ENCODE data around the gene LRMDA. TPM values are rescaled to one million over a fixed set of nuclear protein-coding genes. Genes with fewer than 3 reads are reported as not detected.
"Not testable (repeated sequence)": the region's sequence is repeated elsewhere in the genome, so short reads cannot be mapped to it uniquely, and the experiment has no call there.

The LRMDA gene
- total and polyA plus RNA-seq, 2 donors, result 7.9 to 17.7 TPM

- no peak overlapping the region for H3K4me3 ChIP-seq (ENCODE audit: low read depth, low read length)
- H3K36me3 ChIP-seq (ENCODE audit: insufficient read depth), result no peaks in the 10 kb centered on the region
- H3K4me1 ChIP-seq (ENCODE audit: insufficient read depth), result peaks cover 1% of the 10 kb centered on the region
- H3K27ac ChIP-seq (ENCODE audit: low read depth), result no peak overlapping the region
- DNase-seq (ENCODE audit: extremely low spot score), result no peak
These were observed 613.3 kb downstream of the LRMDA start for GRCh38 chr10:76044751-76045150.

- peaks cover 1% of the 10 kb centered on the region for H3K4me1 ChIP-seq (ENCODE audit: insufficient read depth)
- 98% methylated on average over 1 of the region's 1 CpG for WGBS
These were observed 613.8 kb downstream of the LRMDA start for GRCh38 chr10:76045174-76045573.

DNA sequence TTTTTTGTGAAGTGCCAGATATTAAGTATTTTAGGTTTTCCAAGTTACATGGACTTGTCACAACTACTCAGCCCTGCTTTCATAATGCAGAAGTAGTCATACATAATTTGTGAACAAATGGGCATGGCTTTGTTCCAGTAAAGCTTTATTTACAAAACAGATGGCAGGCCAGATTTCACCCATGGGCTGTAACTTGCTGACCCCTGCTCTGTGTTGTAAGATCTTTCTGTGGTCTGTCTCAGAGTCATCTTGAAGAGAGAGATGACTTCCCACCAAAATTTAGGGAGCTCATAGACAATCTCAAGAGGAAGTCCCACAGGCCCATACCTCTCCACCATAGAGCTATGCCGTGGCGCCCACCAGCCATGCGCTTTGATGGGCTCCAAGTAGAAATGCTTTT is 616.1 kb downstream of the LRMDA start:
- no peak overlapping the region for H3K27ac ChIP-seq (ENCODE audit: low read depth)
- no peak overlapping the region for H3K4me3 ChIP-seq (ENCODE audit: low read depth, low read length)
- H3K36me3 ChIP-seq (ENCODE audit: insufficient read depth), result no peaks in the 10 kb centered on the region
- DNase-seq (ENCODE audit: extremely low spot score), result no peak
- H3K4me1 ChIP-seq (ENCODE audit: insufficient read depth), result no peaks in the 10 kb centered on the region
- 99% methylated on average over 3 of the region's 3 CpGs for WGBS

More at GRCh38 chr10:76045174-76045573, 613.8 kb downstream of the LRMDA start:
- no peak for DNase-seq (ENCODE audit: extremely low spot score)
- Histone ChIP-seq H3K36me3 (ENCODE audit: insufficient read depth) (no peaks in the 10 kb centered on the region), H3K27ac (ENCODE audit: low read depth) (no peak overlapping the region), H3K4me3 (ENCODE audit: low read depth, low read length) (no peak overlapping the region)

GRCh38 chr10:76049581-76050290 is 618.3 kb downstream of the LRMDA start:
- DNase-seq (ENCODE audit: extremely low spot score), result no peak
- Histone ChIP-seq H3K27ac (ENCODE audit: low read depth) (no peak overlapping the region), H3K36me3 (ENCODE audit: insufficient read depth) (no peaks in the 10 kb centered on the region), H3K4me1 (ENCODE audit: insufficient read depth) (no peaks in the 10 kb centered on the region), H3K4me3 (ENCODE audit: low read depth, low read length) (no peak overlapping the region)
- 89% methylated on average over 5 of the region's 5 CpGs for WGBS

DNA sequence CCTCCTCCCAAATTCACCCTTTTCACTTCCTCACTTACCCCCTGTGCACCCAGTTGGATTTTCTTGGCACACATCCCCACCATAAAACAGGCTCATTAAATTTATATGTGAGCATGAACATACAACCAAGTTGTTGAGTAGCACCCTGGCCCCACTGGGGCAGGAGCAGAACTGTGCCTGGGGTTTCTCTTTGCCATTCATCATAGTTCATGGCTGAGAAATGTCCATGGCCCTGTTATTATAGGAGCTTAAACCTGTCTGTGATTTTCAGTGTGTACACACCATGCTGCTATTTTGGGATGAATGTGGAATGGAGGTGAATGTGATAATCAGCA is 618.8 kb downstream of the LRMDA start:
- Histone ChIP-seq H3K27ac (ENCODE audit: low read depth) (no peak overlapping the region), H3K4me1 (ENCODE audit: insufficient read depth) (no peaks in the 10 kb centered on the region), H3K36me3 (ENCODE audit: insufficient read depth) (no peaks in the 10 kb centered on the region), H3K4me3 (ENCODE audit: low read depth, low read length) (no peak overlapping the region)
- DNase-seq (ENCODE audit: extremely low spot score), result no peak

DNA sequence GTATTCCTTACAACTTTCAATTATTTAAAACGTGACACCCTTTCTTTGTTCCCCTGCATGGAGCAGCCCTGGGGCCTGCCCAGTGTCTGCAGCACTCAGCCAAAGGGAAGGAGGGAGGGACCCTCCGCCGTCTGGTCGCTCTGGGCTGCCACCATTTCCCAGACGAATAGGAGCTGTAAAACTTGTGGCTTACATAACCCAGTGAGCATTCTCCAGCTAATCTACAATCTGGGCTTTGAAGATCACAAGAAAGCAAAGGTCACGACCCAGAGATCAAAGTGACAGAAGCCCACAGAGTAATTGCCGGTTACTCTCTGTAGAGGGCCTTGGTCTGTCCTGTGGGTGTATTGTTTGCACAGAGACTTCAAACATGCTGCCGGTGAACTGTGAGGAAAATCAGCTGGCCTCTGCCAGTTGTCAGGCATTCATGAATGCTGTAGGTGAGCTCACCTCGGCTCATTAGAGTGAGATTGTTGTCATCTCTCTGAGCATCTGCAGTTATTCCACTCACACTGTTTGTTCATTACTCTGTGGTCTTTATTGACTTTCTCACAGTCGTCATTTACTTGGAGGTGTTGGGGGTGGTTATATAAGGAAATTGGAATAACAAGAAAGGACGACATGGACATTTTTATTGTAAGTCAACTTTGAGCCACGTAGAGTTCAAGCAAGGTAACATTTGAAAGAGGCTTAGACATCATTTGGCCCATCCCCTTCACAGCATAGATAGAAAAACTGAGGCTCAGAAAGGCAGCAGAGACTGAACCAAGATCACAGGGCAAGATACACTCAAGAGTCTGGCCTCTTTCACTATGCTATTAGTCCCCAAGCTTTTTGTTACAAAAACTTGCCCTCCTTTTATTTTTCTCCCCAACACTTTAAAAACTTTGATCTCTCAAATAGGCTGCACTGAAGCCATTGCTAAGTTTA is 619.8 kb downstream of the LRMDA start:
- DNase-seq (ENCODE audit: extremely low spot score), result no peak
- Histone ChIP-seq H3K36me3 (ENCODE audit: insufficient read depth) (no peaks in the 10 kb centered on the region), H3K4me1 (ENCODE audit: insufficient read depth) (no peaks in the 10 kb centered on the region), H3K27ac (ENCODE audit: low read depth) (no peak overlapping the region), H3K4me3 (ENCODE audit: low read depth, low read length) (no peak overlapping the region)
- 72% methylated on average over 12 of the region's 12 CpGs for WGBS

DNA sequence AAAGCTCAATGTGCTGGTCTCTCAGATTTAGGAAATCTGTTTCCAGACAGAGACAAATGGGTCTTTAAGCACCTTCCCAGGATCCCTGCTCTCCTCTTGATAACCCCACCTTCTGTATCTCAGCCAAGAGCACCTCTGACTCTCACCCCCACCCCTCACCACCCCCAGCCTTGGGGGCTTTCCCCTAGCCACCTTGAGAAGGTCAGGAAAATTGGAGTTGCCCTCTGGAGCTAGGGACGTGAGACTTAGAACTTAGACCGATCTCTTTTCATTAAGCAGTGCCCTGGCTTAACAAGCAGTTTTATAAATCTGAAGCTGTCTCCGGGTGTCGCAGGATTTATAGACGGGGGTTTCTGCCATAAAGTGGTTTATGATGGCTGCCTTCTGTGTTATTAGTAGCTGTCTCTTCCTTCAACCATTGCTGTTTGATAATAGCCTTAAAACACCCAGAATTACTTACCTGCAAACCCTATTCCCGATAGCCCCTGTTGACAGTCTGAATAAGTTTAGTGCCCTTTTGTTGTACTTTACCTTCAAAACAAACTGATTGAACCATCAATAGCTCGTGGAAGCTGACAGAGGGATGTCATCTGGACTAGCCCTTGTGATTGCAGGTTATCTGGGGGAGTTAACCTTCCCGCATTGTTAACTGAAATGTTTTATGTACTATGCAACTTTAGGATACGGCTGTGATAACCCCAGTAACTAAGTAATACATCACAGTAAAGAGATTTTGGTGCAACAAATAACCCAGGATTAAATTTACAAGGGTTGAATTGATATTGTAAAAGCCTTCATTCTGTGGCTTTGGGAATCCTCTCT is 621.5 kb downstream of the LRMDA start:
- DNase-seq (ENCODE audit: extremely low spot score), result no peak
- H3K36me3 ChIP-seq (ENCODE audit: insufficient read depth), result no peaks in the 10 kb centered on the region
- H3K4me3 ChIP-seq (ENCODE audit: low read depth, low read length), result no peak overlapping the region
- H3K4me1 ChIP-seq (ENCODE audit: insufficient read depth), result no peaks in the 10 kb centered on the region
- no peak overlapping the region for H3K27ac ChIP-seq (ENCODE audit: low read depth)
- WGBS, result 55% methylated on average over 9 of the region's 9 CpGs

- WGBS, result 96% methylated on average over 3 of the region's 3 CpGs
- Histone ChIP-seq H3K4me3 (ENCODE audit: low read depth, low read length) (no peak overlapping the region), H3K27ac (ENCODE audit: low read depth) (no peak overlapping the region), H3K36me3 (ENCODE audit: insufficient read depth) (no peaks in the 10 kb centered on the region), H3K4me1 (ENCODE audit: insufficient read depth) (no peaks in the 10 kb centered on the region)
- DNase-seq (ENCODE audit: extremely low spot score), result no peak
These were observed 624.0 kb downstream of the LRMDA start for GRCh38 chr10:76055466-76055865.

- no peak for DNase-seq (ENCODE audit: extremely low spot score)
- Histone ChIP-seq H3K27ac (ENCODE audit: low read depth) (no peak overlapping the region), H3K4me1 (ENCODE audit: insufficient read depth) (no peaks in the 10 kb centered on the region), H3K36me3 (ENCODE audit: insufficient read depth) (no peaks in the 10 kb centered on the region), H3K4me3 (ENCODE audit: low read depth, low read length) (no peak overlapping the region)
- WGBS, result 96% methylated on average over 1 of the region's 1 CpG
These were observed 624.5 kb downstream of the LRMDA start for GRCh38 chr10:76055963-76056362.

DNA sequence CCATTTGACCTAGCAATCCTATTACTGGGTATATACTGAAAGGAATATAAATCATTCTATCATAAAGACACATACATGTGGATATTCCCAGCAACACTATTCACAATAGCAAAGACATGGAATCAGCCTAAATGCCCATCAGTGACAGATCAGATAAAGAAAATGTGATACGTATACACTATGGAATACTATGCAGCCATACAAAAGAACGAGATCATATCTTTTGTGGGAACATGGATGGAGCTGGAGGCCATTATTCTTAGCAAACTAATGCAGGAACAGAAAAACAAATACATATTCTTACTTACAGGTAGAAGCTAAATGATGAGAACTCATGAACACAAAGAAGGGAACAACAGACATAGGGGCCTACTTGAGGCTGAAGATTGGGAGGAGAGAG is 629.6 kb downstream of the LRMDA start:
- H3K27ac ChIP-seq (ENCODE audit: low read depth); H3K36me3 ChIP-seq (ENCODE audit: insufficient read depth); H3K4me3 ChIP-seq (ENCODE audit: low read depth, low read length); DNase-seq (ENCODE audit: extremely low spot score); H3K4me1 ChIP-seq (ENCODE audit: insufficient read depth): not testable (repeated sequence)
- 99% methylated on average over 2 of the region's 2 CpGs for WGBS

DNA sequence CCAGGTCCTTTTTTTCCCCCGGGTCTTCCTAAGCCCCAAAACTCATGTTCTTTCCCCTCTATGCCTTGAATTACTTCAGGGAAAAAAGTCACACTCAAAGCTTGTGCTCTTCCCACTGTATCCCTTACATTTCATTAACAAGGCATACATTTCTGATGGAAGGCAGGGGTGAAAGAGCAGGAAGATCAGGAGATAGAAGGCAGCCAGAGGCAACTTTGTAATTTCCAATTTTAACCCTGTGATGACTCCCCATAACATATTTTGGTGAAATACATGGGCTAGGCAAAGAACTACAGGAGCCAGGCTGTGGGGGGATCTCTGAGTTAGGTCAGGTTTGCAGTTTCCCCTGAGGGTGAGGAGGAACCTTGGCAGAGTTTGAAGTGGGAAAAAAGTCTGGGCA is 635.0 kb downstream of the LRMDA start:
- Histone ChIP-seq H3K4me1 (ENCODE audit: insufficient read depth) (no peaks in the 10 kb centered on the region), H3K36me3 (ENCODE audit: insufficient read depth) (no peaks in the 10 kb centered on the region), H3K27ac (ENCODE audit: low read depth) (no peak overlapping the region), H3K4me3 (ENCODE audit: low read depth, low read length) (no peak overlapping the region)
- WGBS, result 88% methylated on average over 1 of the region's 1 CpG
- no peak for DNase-seq (ENCODE audit: extremely low spot score)

- no peaks in the 10 kb centered on the region for H3K36me3 ChIP-seq (ENCODE audit: insufficient read depth)
- DNase-seq (ENCODE audit: extremely low spot score), result no peak
- H3K4me1 ChIP-seq (ENCODE audit: insufficient read depth), result no peaks in the 10 kb centered on the region
- WGBS, result 95% methylated on average over 3 of the region's 3 CpGs
- no peak overlapping the region for H3K4me3 ChIP-seq (ENCODE audit: low read depth, low read length)
- no peak overlapping the region for H3K27ac ChIP-seq (ENCODE audit: low read depth)
These were observed 636.0 kb downstream of the LRMDA start for GRCh38 chr10:76067447-76067846.

DNA sequence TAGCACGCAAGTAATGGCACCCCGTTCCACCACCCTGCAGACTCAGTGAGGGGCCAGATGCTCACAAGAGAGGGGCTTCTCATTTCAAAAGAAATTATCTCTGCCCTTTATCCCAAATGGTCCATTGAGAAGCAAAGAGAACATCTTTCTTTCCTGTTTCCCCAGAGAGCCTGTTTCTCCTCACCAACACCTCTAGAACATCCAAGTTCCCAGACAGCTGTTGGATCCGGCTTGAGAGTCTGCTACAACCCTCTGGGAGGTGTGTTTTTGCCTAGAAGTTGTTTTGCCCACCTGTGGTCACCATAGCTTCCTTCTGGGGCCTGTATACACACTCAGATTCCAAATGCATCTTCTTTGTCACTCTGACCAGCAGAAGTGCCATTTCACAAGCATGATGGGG is 637.4 kb downstream of the LRMDA start:
- no peaks in the 10 kb centered on the region for H3K4me1 ChIP-seq (ENCODE audit: insufficient read depth)
- H3K27ac ChIP-seq (ENCODE audit: low read depth), result no peak overlapping the region
- no peaks in the 10 kb centered on the region for H3K36me3 ChIP-seq (ENCODE audit: insufficient read depth)
- DNase-seq (ENCODE audit: extremely low spot score), result no peak
- 91% methylated on average over 3 of the region's 3 CpGs for WGBS
- H3K4me3 ChIP-seq (ENCODE audit: low read depth, low read length), result no peak overlapping the region

Data from urinary bladder (tissue), 4 donors.